NOMO-1 (cell line): ENCODE data around the gene KCNMB2.
"Not testable (repeated sequence)": the region's sequence is repeated elsewhere in the genome, so short reads cannot be mapped to it uniquely, and the experiment has no call there.

Experiments
- DNase-seq, 2 experiments: peaks; one replicate each; lab custom pipeline; 2025; ENCODE audit not compliant: unreplicated experiment in 2 of 2; lab: John Stamatoyannopoulos, UW

KCNMB2 gene

GRCh38 chr3:178536211-178537079 lies at the start of gene KCNMB2:
KCNMB2 (plus strand) TSS chr3:178536436.
- no peak for DNase-seq

DNA sequence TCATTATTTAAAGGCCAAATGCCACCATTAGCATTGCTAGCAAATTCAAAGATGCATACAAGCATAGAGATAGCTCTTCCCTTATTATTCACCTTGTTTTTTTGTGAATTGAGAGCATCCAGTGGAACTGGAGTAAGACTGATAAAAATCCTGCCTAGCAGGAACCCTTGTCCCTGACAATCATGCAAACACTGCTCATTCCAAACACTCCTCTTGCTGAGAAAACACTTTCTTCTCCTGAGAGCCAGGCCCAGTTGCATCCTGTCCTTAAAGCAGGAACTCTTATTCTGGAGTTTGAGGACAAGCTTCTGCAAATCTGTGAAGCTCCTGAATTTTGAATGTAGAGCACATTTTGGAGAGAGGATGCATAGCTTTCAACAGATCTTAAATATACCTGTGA lies 49.3 kb upstream of the KCNMB2 start:
- no peak for DNase-seq

- no peak for DNase-seq
Measured at GRCh38 chr3:178487752-178488151, 48.5 kb upstream of the KCNMB2 start.

DNA sequence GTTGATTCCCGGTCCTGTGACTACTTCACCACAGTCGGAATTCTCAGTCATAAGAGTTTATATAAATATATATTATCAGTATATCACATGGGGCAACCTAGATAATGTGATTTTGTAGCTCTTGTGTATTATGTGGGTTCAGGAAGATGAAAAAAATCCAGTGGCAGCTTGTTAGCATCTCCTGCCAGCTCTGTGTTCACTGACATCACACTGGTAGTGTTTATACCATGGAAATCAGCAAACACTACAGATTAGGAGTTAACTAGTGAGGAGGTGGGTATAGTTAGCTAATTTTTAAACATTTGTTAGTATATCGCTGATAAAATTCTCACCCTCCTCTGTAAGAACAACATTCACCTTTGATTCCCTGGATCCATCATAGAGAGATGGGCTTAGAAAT lies 44.5 kb upstream of the KCNMB2 start:
- DNase-seq = no peak

GRCh38 chr3:178492491-178492890 lies 43.7 kb upstream of the KCNMB2 start:
- no peak for DNase-seq

- DNase-seq = no peak
Measured at GRCh38 chr3:178494386-178494785, 41.9 kb upstream of the KCNMB2 start.

GRCh38 chr3:178496911-178497310 lies 39.3 kb upstream of the KCNMB2 start:
- DNase-seq = no peak

DNA sequence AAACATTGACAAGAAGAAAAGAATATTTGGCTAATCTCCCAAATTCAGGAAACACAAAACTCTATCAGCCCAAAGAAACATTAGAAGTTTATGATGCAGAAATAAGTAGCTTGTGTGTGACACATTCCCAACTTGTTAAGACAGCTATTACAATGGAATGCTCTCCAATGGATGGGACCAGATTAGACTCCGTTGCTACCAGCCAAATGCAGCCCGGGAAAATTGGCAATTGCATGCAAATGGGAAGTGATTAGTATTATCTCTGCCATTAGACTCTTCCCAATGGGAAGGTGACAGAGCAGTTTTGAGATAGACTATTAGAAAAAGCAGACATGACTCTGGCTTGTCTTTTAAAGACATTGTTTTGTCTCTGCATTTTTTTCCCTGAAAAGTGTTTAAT lies 37.4 kb upstream of the KCNMB2 start:
- DNase-seq = no peak

DNA sequence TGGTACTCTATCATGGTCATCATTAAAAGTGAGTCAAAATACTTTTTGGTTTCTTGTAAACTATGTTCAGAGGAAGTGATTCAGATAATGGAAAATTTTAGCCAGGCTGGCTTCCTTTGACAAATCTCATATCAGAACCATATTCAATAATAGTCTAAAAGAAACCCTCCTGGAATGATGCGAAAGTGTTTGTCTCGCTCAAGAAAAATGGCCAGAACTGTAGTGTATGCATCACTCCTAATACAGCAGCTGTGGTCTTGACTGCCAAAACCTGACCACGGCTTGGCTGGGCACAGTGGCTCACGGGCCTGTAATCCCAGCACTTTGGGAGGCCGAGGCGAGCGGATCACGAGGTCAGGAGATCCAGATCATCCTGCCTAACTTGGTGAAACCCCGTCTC lies 35.6 kb upstream of the KCNMB2 start:
- DNase-seq = no peak

GRCh38 chr3:178504128-178504527 lies 32.1 kb upstream of the KCNMB2 start:
- DNase-seq = no peak

- no peak for DNase-seq
Measured at GRCh38 chr3:178505832-178506231, 30.4 kb upstream of the KCNMB2 start.

GRCh38 chr3:178507507-178508442 lies 28.5 kb upstream of the KCNMB2 start:
- no peak for DNase-seq

DNA sequence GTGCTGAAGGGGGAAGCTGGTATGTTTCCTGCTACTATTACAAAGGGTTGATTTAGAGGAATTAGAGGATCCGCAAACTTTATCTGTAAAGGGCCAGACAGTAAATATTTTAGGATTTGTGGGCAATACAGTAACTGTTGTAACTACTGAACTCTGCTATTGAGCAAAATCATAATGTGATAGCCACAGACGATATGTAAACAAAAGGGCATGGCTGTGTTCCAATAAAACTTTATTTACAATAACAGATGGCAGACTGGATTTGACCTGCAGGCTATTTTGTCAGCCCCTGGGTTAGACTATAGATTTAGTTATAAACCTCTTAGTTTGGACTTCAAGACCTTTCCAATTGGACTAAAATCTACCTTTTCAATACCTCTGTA lies 27.8 kb upstream of the KCNMB2 start:
- no peak for DNase-seq

DNA sequence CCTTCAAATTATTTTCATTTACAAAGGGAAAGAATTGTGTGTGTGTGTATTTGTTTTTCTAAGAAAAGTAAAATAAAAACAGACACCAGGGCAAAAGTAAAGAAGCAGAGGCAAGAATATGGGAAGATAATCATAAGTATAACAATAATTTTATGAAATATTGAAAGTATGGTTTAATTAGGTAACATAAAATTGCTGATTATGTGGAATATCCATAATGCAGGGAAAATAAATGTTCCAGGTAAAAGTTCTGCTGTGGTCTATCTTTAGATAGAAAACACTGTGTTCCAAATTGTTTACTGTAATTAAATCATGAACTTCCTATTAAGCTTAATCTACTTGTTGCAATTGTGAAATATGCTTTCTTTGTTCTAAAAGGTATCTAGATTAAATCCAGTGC lies 25.7 kb upstream of the KCNMB2 start:
- no peak for DNase-seq

DNA sequence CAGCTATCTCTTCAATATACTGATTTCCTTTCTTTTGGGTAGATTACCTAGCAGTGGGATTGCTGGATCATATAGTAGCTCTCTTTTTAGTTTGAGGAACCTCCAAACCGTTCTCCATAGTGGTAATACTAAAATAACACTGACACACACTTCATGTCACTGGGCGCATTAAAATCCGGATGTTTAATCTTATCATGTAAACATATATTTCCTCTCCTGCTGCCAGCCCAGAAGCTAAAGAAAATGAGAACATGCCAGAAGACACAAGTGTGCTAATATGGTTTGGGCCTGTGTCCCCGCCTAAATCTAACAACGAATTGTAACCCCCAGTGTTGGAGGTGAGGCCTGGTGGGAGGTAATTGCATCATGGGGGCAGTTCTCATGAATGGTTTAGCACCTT lies 23.6 kb upstream of the KCNMB2 start:
- no peak for DNase-seq

DNA sequence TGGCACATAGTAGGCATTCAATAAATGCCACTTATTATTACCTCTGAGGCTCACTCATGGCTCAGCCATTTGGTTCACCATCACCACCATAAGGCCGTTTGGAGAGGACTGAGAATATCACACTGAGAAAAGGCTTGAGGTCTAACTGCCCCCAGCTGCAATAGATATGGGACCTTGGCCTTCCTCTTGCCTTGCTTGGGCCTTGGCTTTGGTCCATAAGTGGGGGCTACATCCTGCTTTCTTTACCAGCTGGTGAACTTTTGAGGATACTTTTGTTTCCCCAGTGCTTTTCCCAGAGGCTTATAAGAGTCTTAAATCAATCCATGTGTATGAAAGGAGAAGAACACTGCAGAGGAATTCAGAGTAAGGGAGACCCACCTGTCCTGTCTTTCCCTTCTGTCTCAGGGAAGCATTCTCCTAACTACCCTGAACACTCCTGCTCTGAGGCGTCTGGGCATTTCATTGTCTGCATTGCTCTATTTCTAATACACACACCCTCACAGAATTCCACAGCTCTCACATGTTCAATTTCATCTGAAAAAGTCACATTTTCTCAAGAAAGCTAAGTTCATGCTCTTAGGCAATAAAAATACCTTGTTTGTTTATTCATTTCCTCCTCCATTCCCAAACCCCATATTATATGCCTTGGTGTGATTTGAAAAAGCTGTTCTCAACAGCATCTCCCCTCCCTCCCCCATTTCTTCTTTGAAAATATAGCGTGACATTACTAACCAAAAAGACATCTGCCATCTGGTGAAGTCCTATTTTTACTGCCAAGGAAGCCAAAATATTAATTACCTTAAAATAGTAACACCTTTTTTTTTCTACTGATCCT lies 22.5 kb upstream of the KCNMB2 start:
- DNase-seq = no peak

- DNase-seq = no peak
Measured at GRCh38 chr3:178514401-178514800, 21.8 kb upstream of the KCNMB2 start.

- DNase-seq = not testable (repeated sequence)
Measured at GRCh38 chr3:178515076-178515744, 21.0 kb upstream of the KCNMB2 start.

DNA sequence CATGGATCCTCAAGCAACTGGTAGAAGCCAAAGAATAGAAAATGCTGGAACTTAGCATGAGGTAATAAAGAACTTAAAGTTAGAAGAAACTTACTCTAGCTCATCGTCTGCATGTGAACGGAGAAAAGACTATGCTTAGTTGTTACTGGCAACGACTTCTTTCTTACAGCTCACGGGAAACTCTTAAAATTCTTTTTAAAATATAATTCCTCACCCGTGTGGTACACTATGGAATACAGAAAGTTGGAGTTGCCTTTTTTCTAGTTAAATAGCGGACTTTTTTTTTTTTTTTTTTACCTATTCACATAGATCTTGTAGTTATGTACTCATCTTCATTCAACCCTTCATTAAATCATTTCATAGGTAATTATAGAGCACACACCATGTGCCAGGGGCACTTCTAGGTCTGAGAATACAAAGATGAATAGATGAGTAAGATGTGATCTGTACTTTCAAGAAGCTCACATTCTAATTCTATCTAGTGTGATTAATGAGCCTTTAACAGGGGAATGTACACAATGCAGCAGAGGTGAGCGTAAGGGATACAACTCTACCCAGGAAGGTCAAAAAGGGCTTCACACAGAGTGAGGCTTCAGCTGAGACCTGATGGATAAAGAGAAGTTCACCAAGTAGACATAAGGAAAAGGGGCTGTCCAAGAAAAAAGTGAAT lies 18.4 kb upstream of the KCNMB2 start:
- DNase-seq = no peak
